ENCODE measurements around the gene MMP2. TPM values are rescaled to one million over a fixed set of nuclear protein-coding genes. Genes with fewer than 3 reads are reported as not detected.

The MMP2 gene
- total and polyA plus RNA-seq, 10 of the 15 experiments (the other 5 are each of a cell fraction or from before 2014, with no cell fraction given), result 0.37 to 0.80 (median 0.59) TPM; not detected in 7

GRCh38 chr16:55464375-55464774 lies 14.6 kb upstream of the MMP2 start:
- Histone ChIP-seq H3K36me3 (ENCODE audit: control insufficient read depth in 2 of 2, insufficient read depth in 2 of 2, low read length in 1 of 2) (no peaks in the 10 kb centered on the region), H3K4me1 (ENCODE audit: control insufficient read depth, insufficient read depth, low read length) (no peaks in the 10 kb centered on the region), H3K79me2 (ENCODE audit: control insufficient read depth, insufficient read depth, low read length) (no peaks in the 10 kb centered on the region), H2AFZ (ENCODE audit: control insufficient read depth, low read depth, low read length) (no peak overlapping the region), H3K27me3 (replicated peaks in 1 of 2; ENCODE audit: control insufficient read depth in 2 of 2, insufficient read depth in 2 of 2, low read length in 1 of 2) (no peaks in the 10 kb centered on the region; a peak in 2 of 4 replicates), H3K9ac (ENCODE audit: control insufficient read depth, insufficient read depth, low read length) (no peak overlapping the region), H3K4me2 (ENCODE audit: control insufficient read depth, insufficient read depth) (no peak overlapping the region), H3K4me3 (no peak overlapping the region), H4K20me1 (ENCODE audit: control insufficient read depth, insufficient read depth) (no peaks in the 10 kb centered on the region), H3K9me3 (replicated peaks; ENCODE audit: control insufficient read depth, insufficient read depth, low read length) (no peaks in the 10 kb centered on the region), H3K27ac (ENCODE audit: control insufficient read depth, insufficient read depth) (no peak overlapping the region)
- WGBS (ENCODE audit: insufficient coverage, insufficient replicate concordance, low lambda C conversion rate, missing lambda C conversion rate), result 35% methylated on average over 4 of the region's 4 CpGs
- TF ChIP-seq, protein P1, sequence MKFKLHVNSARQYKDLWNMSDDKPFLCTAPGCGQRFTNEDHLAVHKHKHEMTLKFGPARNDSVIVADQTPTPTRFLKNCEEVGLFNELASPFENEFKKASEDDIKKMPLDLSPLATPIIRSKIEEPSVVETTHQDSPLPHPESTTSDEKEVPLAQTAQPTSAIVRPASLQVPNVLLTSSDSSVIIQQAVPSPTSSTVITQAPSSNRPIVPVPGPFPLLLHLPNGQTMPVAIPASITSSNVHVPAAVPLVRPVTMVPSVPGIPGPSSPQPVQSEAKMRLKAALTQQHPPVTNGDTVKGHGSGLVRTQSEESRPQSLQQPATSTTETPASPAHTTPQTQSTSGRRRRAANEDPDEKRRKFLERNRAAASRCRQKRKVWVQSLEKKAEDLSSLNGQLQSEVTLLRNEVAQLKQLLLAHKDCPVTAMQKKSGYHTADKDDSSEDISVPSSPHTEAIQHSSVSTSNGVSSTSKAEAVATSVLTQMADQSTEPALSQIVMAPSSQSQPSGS (IDR thresholded peaks at IDR 0.05; ENCODE audit: low read length), result no peak
- TF ChIP-seq PKNOX1 (IDR thresholded peaks at IDR 0.05), result peak; percentile 32; the same call in 1 of the 2 replicates
- RAD21 ChIA-PET (ENCODE audit: unreplicated experiment), result interaction anchor here (0.6 to 2.5 kb wide), 15 partner anchors 8 to 1918 kb away, joined by 3 to 33 read pairs (median 4); no protein-coding TSS in a partner anchor
- in situ Hi-C loops (cut with MboI) (loop anchor here (10.0 kb wide), 1 partner anchor 850 kb away; no protein-coding TSS in a partner anchor), intact Hi-C loops (cut with micrococcal nuclease; ENCODE audit: unreplicated experiment) (loop anchor here (2.0 to 10.0 kb wide), 3 partner anchors 78 to 1910 kb away; no protein-coding TSS in a partner anchor)
- ATAC-seq (no peak), DNase-seq (ENCODE audit: low read depth, low spot score) (no peak), FAIRE-seq (no peak)
- SMC1A ChIA-PET (ENCODE audit: uncharacterized antibody, unreplicated experiment), result interaction anchor here (0.7 to 3.2 kb wide), 27 partner anchors 8 to 1914 kb away, joined by 3 to 28 read pairs (median 4); no protein-coding TSS in a partner anchor
- CTCF ChIA-PET, result interaction anchor here (0.6 to 3.6 kb wide), 52 partner anchors 8 to 1915 kb away, joined by 3 to 104 read pairs (median 4); no protein-coding TSS in a partner anchor
- POLR2A ChIA-PET, result no interaction called here
- BruUV-seq (replicated peaks), result no TSS peak

Measured in GM12878 (cell line).